K562 (cell line): ENCODE data around the gene ALK. TPM values are rescaled to one million over a fixed set of nuclear protein-coding genes. Genes with fewer than 3 reads are reported as not detected.

Source experiments
- ATAC-seq: fragments of 200-7000 bp; cut with Tn5 transposase; 3 replicates; pipeline ENCODE4 v1.9.1; 2020; ENCODE audit warnings: moderate library complexity
- BruUV-seq: library from RNA; stranded (reverse); fragments of 400-500 nt; replicated peaks from 2 replicates; lab custom pipeline; 2021; lab: Mats Ljungman, UMichigan
- CTCF ChIA-PET: fragments of 300-600 bp; formaldehyde crosslinking; extraction: SDS; loops from one replicate; lab custom pipeline; 2021; ENCODE audit warnings: low intra/inter-chr PET ratio; lab: Yijun Ruan, JAX
- POLR2A ChIA-PET: fragments of 300-600, 350-650 bp; sonication (Branson Sonifier 250); formaldehyde crosslinking; extraction: SDS; loops from one replicate; lab custom pipeline; 2021; ENCODE audit warnings: antibody characterized with exemption, inconsistent platforms; lab: Yijun Ruan, JAX
- DNase-seq, 4 experiments: peaks; one replicate each; pipeline versions ENCODE4 v3.0.0 to v3.0.0-alpha.2; 2011 to 2018; ENCODE audit warnings: low spot score in 3 of 4, mixed read lengths in 3 of 4; ENCODE audit errors: extremely low read depth in 1 of 4
- FAIRE-seq: peaks from 2 replicates; lab custom pipeline; 2011; peaks lifted over from hg19 to GRCh38; lab: Jason Lieb, UNC
- H2AFZ ChIP-seq: 2 replicates; pipeline ENCODE4 v1.6.0; 2011; ENCODE audit warnings: low read depth, low read length, control low read depth, inconsistent platforms
- H3K27ac ChIP-seq: fragments of 200-600 bp; 3 replicates; pipeline ENCODE4 v1.8.0; 2011; ENCODE audit warnings: low read depth, mild to moderate bottlenecking, control low read depth, inconsistent platforms, low read length, moderate library complexity, mixed read lengths; ENCODE audit errors: extremely low read depth
- H3K27me3 ChIP-seq, 2 experiments: fragments of 300-600 bp in 1 of 2; 2 replicates in 1 of 2; 3 replicates in 1 of 2; pipeline versions ENCODE4 v1.6.0 to v1.8.0; 2011; ENCODE audit warnings: inconsistent platforms in 2 of 2, low read length in 2 of 2, mild to moderate bottlenecking in 1 of 2, mixed read lengths in 1 of 2, moderate library complexity in 1 of 2; ENCODE audit not compliant: control insufficient read depth in 2 of 2, insufficient read depth in 2 of 2
- H3K36me3 ChIP-seq: fragments of 300-600 bp; 3 replicates; pipeline ENCODE4 v1.8.0; 2011; ENCODE audit warnings: mild to moderate bottlenecking, low read length, inconsistent platforms; ENCODE audit not compliant: control insufficient read depth, insufficient read depth
- H3K4me1 ChIP-seq, 2 experiments: fragments of 200-600 bp in 1 of 2; replicated peaks in 1 of 2; 2 replicates in 1 of 2; 3 replicates in 1 of 2; pipeline versions ENCODE4 v1.5.1 to v1.8.0; 2011; ENCODE audit warnings: inconsistent platforms in 2 of 2, low read length in 2 of 2, mild to moderate bottlenecking in 1 of 2, mixed read lengths in 1 of 2, moderate library complexity in 1 of 2; ENCODE audit not compliant: control insufficient read depth in 2 of 2, insufficient read depth in 2 of 2
- H3K4me2 ChIP-seq: 2 replicates; pipeline ENCODE4 v1.6.1; 2011; ENCODE audit warnings: low read length, control low read depth, inconsistent platforms, mixed read lengths; ENCODE audit not compliant: insufficient read depth
- H3K4me3 ChIP-seq: fragments of 200-600 bp; sonication (generic), shearing (Covaris generic); 2 replicates; pipeline ENCODE4 v1.5.1; 2016; ENCODE audit warnings: control low read depth, inconsistent platforms
- H3K79me2 ChIP-seq: fragments of 200-600 bp; 3 replicates; pipeline ENCODE4 v1.8.0; 2011; ENCODE audit warnings: low read length, inconsistent platforms; ENCODE audit not compliant: control insufficient read depth, insufficient read depth
- H3K9ac ChIP-seq, 2 experiments: 2 replicates each; pipeline versions ENCODE4 v1.6.0 to v1.6.1; 2011; ENCODE audit warnings: low read depth in 2 of 2, low read length in 2 of 2, control low read depth in 1 of 2, inconsistent platforms in 1 of 2, mild to moderate bottlenecking in 1 of 2, mixed read lengths in 1 of 2; ENCODE audit not compliant: insufficient read depth in 1 of 2
- H3K9me1 ChIP-seq: one replicate; pipeline ENCODE4 v1.6.0; 2011; ENCODE audit warnings: inconsistent platforms, mild to moderate bottlenecking, low read length, moderate library complexity; ENCODE audit not compliant: control insufficient read depth, insufficient read depth
- H3K9me3 ChIP-seq: replicated peaks from 2 replicates; pipeline ENCODE4 v1.5.1; 2011; ENCODE audit warnings: low read depth, low read length, inconsistent platforms; ENCODE audit not compliant: control insufficient read depth, insufficient read depth
- H4K20me1 ChIP-seq: replicated peaks from 2 replicates; pipeline ENCODE4 v1.6.1; 2011; ENCODE audit warnings: low read length, inconsistent platforms, mixed read lengths; ENCODE audit not compliant: control insufficient read depth, insufficient read depth
- ARNT ChIP-seq, 2 experiments: fragments of 450-650 bp; IDR thresholded peaks; 2 replicates each; pipeline ENCODE4 v1.6.1; 2016; ENCODE audit warnings: mild to moderate bottlenecking in 1 of 2
- HNRNPH1 ChIP-seq: fragments of 200-400 bp; formaldehyde crosslinking; optimal IDR thresholded peaks from 2 replicates; pipeline ENCODE3; 2017; ENCODE audit warnings: low read depth, mild to moderate bottlenecking, low read length, moderate library complexity
- KAT8 ChIP-seq: fragments of 450-650 bp; IDR thresholded peaks from 2 replicates; pipeline ENCODE4 v1.6.1; 2016; ENCODE audit warnings: low read depth, mild to moderate bottlenecking
- POLR2A ChIP-seq: fragments of 450-650 bp; conservative IDR thresholded peaks from 2 replicates; pipeline ENCODE4 v1.6.1; 2016
- RBM34 ChIP-seq: fragments of 200-400 bp; formaldehyde crosslinking; IDR thresholded peaks from 2 replicates; pipeline ENCODE4 v1.6.1; 2018; ENCODE audit warnings: low read length, borderline replicate concordance; ENCODE audit not compliant: insufficient read depth
- RHOXF2B ChIP-seq: fragments of 250-450 bp; sonication (Bioruptor Pico); conservative IDR thresholded peaks from 2 replicates; pipeline ENCODE4 v1.5.1; 2021
- RNF2 ChIP-seq: sonication (generic); IDR thresholded peaks from 2 replicates; pipeline ENCODE4 v1.6.1; 2016
- TBL1XR1 ChIP-seq, 2 experiments: IDR thresholded peaks; 2 replicates each; pipeline ENCODE4 v1.6.1; 2012; ENCODE audit warnings: improper control_type of control experiment in 2 of 2, low read length in 2 of 2, mild to moderate bottlenecking in 1 of 2
- TCF3 ChIP-seq: sonication (generic); formaldehyde crosslinking; IDR thresholded peaks from 2 replicates; pipeline ENCODE4 v1.4.0; 2020; ENCODE audit warnings: mild to moderate bottlenecking, missing genetic modification reagents
- XRCC4 ChIP-seq: IDR thresholded peaks from one replicate; pipeline ENCODE4 v1.6.1; 2011; ENCODE audit not compliant: insufficient read depth, insufficient read length; ENCODE audit errors: extremely low read depth
- XRCC5 ChIP-seq: fragments of 200-400 bp; formaldehyde crosslinking; IDR thresholded peaks from 2 replicates; pipeline ENCODE4 v1.6.1; 2017; ENCODE audit warnings: low read depth, mild to moderate bottlenecking, low read length
- ZNF830 ChIP-seq: fragments of 250-450 bp; sonication (Bioruptor Pico); IDR thresholded peaks from 2 replicates; pipeline ENCODE4 v1.5.0; 2021; ENCODE audit warnings: mild to moderate bottlenecking
- WGBS: fragments of 100-300 bp; shearing (Covaris generic); methylation state at CpG from one replicate; pipeline ENCODE4 v1.1.6; 2016; ENCODE audit warnings: low coverage, mixed read lengths; ENCODE audit not compliant: insufficient coverage; ENCODE audit errors: missing lambda C conversion rate; 5-methylcytosine and 5-hydroxymethylcytosine counted together
- in situ Hi-C: fragments of 300-500 bp; cut with MboI; formaldehyde crosslinking; loops from 4 replicates; pipeline ENCODE4 v1.15.0; 2018; ENCODE audit warnings: inconsistent platforms, mixed read lengths
- intact Hi-C: fragments of 100-400 bp; cut with micrococcal nuclease; formaldehyde crosslinking; loops from 2 replicates; pipeline ENCODE4 v1.14.2; 2022
- polyA plus RNA-seq, 8 experiments: library from polyadenylated mRNA; depleted of rRNA in 4 of 8; stranded (reverse) in 5 of 8; unstranded in 3 of 8; fragments of >200 nt; fragmentation: Nextera tagmentation in 2 of 8; fragmentation: Illumina TruSeq in 1 of 8; extraction: Ambion mirVana in 2 of 8; extraction: Trizol in 1 of 8; gene quantifications; 2 replicates each; pipeline versions ENCODE4 v1.2.1 to v1.2.3, GENCODE V29; 2011 to 2014; ENCODE audit warnings: inconsistent platforms in 1 of 8, missing spikeins in 1 of 8
- total RNA-seq, 7 experiments: library from RNA; depleted of rRNA in 6 of 7; stranded (reverse); fragments of >200 nt in 6 of 7; fragmentation: Illumina TruSeq in 2 of 7; extraction: Trizol in 2 of 7; gene quantifications; 2 replicates each; pipeline versions ENCODE4 v1.2.1 to v1.2.3, GENCODE V29; 2011 to 2021; ENCODE audit warnings: low replicate concordance in 1 of 7
- TF ChIP-seq, protein P1 (sequence below): fragments of 450-650 bp; IDR thresholded peaks from 2 replicates; pipeline ENCODE4 v1.6.1; 2016; ENCODE audit warnings: low read depth, mild to moderate bottlenecking, moderate library complexity
- TF ChIP-seq, protein P2 (sequence below): conservative IDR thresholded peaks from 2 replicates; pipeline ENCODE4 v1.6.1; 2011; ENCODE audit warnings: low read depth, mild to moderate bottlenecking, low read length; ENCODE audit not compliant: control insufficient read depth
- TF ChIP-seq, protein P3 (sequence below): fragments of 250-450 bp; sonication (Bioruptor Pico); IDR thresholded peaks from 2 replicates; pipeline ENCODE4 v1.8.0; 2021; ENCODE audit warnings: moderate library complexity, mild to moderate bottlenecking, inconsistent platforms

ALK gene
- total and polyA plus RNA-seq, 9 of the 15 experiments (the other 6 are each of a cell fraction or from before 2014, with no cell fraction given), result not detected

DNA sequence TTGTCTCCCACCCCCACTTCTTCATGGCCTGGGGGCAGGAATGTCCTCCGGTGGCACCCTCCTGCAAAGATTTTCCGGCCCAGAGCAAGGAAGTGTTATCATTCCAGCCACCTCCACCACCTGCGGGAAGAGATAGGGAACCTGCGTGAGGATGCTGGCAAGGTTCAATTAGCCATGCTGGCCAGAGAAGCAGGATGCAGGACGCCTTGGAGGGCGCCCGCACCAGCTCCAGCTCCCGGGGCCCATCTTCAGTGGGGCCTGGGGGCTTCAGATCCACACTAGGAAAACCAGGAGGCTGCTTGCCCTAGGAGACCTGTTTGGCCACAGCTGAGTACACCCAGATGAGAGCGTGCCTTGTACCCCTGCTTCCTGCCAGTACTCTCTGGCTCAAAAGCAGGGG lies 692.4 kb downstream of the ALK start:
- H3K9me3 ChIP-seq, result no peaks in the 10 kb centered on the region
- no peak overlapping the region for H3K27ac ChIP-seq
- peaks cover 11% of the 10 kb centered on the region for H4K20me1 ChIP-seq
- ChIA-PET POLR2A (interaction anchor here (0.6 kb wide), 1 partner anchor 583 kb away, joined by 3 read pairs; no protein-coding TSS in a partner anchor), CTCF (no interaction called here)
- in situ Hi-C loops, result no loop called here
- H3K36me3 ChIP-seq, result no peaks in the 10 kb centered on the region
- no peak for TF ChIP-seq RBM34
- TF ChIP-seq, protein P1, sequence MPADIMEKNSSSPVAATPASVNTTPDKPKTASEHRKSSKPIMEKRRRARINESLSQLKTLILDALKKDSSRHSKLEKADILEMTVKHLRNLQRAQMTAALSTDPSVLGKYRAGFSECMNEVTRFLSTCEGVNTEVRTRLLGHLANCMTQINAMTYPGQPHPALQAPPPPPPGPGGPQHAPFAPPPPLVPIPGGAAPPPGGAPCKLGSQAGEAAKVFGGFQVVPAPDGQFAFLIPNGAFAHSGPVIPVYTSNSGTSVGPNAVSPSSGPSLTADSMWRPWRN, result no peak
- no peak for TF ChIP-seq HNRNPH1
- no peak for TF ChIP-seq RHOXF2B (CRISPR knock-in tag)
- TF ChIP-seq TBL1XR1 (IDR thresholded peaks at IDR 0.05; ENCODE audit: low read length in 2 of 2), result no peak
- TF ChIP-seq ARNT (IDR thresholded peaks at IDR 0.05), result no peak
- TF ChIP-seq KAT8, result no peak
- TF ChIP-seq POLR2A, result no peak
- no peak for TF ChIP-seq ZNF830 (CRISPR knock-in tag)
- TF ChIP-seq XRCC5, result no peak
- no peak for TF ChIP-seq RNF2
- TF ChIP-seq, protein P2, sequence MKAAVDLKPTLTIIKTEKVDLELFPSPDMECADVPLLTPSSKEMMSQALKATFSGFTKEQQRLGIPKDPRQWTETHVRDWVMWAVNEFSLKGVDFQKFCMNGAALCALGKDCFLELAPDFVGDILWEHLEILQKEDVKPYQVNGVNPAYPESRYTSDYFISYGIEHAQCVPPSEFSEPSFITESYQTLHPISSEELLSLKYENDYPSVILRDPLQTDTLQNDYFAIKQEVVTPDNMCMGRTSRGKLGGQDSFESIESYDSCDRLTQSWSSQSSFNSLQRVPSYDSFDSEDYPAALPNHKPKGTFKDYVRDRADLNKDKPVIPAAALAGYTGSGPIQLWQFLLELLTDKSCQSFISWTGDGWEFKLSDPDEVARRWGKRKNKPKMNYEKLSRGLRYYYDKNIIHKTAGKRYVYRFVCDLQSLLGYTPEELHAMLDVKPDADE, result no peak
- TF ChIP-seq TCF3 (CRISPR knock-in tag), result no peak
- TF ChIP-seq, protein P3, sequence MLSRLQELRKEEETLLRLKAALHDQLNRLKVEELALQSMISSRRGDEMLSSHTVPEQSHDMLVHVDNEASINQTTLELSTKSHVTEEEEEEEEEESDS (CRISPR knock-in tag), result no peak
- no peak for TF ChIP-seq XRCC4
- H3K4me3 ChIP-seq, result no peak overlapping the region
- H3K9me1 ChIP-seq, result no peaks in the 10 kb centered on the region
- ATAC-seq, result no peak
- peaks cover 10 to 75% of the 10 kb centered on the region in 2 experiments; a peak in 3 of 5 replicates for H3K27me3 ChIP-seq
- no peak overlapping the region for H2AFZ ChIP-seq
- WGBS, result 1% methylated on average over 8 of the region's 9 CpGs
- H3K4me2 ChIP-seq, result no peak overlapping the region
- DNase-seq, result no peak
- no peak for FAIRE-seq
- H3K9ac ChIP-seq, result no peak overlapping the region
- BruUV-seq, result no TSS peak
- intact Hi-C loops, result no loop called here
- no peaks in the 10 kb centered on the region for H3K79me2 ChIP-seq
- H3K4me1 ChIP-seq, result no peaks in the 10 kb centered on the region
